GM10266 (cell line): Measurements from ENCODE around the gene DUS1L.
A peak's percentile ranks its signal among the peaks of the same experiment; 100 is the strongest.

ENCODE experiments used
- DNase-seq: peaks from one replicate; pipeline ENCODE4 v3.0.0; 2012; ENCODE audit errors: extremely low spot score
- CTCF ChIP-seq: IDR thresholded peaks from 2 replicates; pipeline ENCODE4 v1.5.1; 2012; ENCODE audit warnings: mild to moderate bottlenecking, low read depth; ENCODE audit not compliant: control insufficient read depth, insufficient read depth; ENCODE audit errors: missing control alignments

DUS1L gene

GRCh38 chr17:82050761-82051641 lies 14.6 kb downstream of the DUS1L start:
- peak; percentile 64 for DNase-seq
- TF ChIP-seq CTCF: no peak

- DNase-seq: no peak
- no peak for TF ChIP-seq CTCF
These were observed 15.3 kb downstream of the DUS1L start for GRCh38 chr17:82050152-82050760.

- no peak for TF ChIP-seq CTCF
- DNase-seq: no peak
These were observed 16.1 kb downstream of the DUS1L start for GRCh38 chr17:82049521-82049971.

- no peak for TF ChIP-seq CTCF
- DNase-seq: no peak
These were observed 16.5 kb downstream of the DUS1L start for GRCh38 chr17:82049106-82049505.

GRCh38 chr17:82048571-82048971 lies 17.0 kb downstream of the DUS1L start:
- no peak for TF ChIP-seq CTCF
- DNase-seq: no peak

GRCh38 chr17:82047914-82048570 lies 17.6 kb downstream of the DUS1L start:
- TF ChIP-seq CTCF: no peak
- no peak for DNase-seq
